Transverse colon (tissue), 3 donors: ENCODE data around the gene NHS.

Source experiments
- CTCF ChIP-seq, 5 experiments: fragments of 200-600 bp in 3 of 5; fragments of 450-650 bp in 2 of 5; sonication (generic) in 3 of 5; IDR thresholded peaks; 1 replicate in 2 of 5; 2 replicates in 3 of 5; pipeline ENCODE4 v1.5.1; 2016 to 2017; ENCODE audit warnings: antibody characterized with exemption in 5 of 5, inconsistent platforms in 3 of 5, mild to moderate bottlenecking in 2 of 5, moderate library complexity in 1 of 5
- POLR2A ChIP-seq: fragments of 450-650 bp; IDR thresholded peaks from one replicate; pipeline ENCODE4 v1.6.1; 2016; ENCODE audit warnings: antibody characterized with exemption, mild to moderate bottlenecking, moderate library complexity

DNA sequence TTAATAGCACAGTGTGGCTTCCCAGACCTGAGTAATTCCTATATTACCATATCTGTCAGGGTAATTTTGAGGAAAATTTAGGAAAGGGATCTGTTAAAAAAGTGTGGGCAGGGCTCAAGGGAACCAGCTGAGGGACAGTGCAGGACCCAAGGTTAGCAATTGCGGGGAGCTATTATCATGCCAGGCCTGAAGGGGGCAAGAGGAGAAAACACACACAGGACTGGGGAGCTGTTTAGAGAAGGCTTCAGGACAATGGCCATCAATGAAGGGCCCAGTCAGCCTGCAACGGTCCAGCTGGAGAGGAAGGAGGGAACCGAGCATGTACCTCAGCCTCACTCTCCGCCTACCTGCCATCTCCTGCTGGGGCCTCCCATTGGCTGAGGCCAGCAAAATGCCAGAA is 19.0 kb upstream of the NHS start:
- TF ChIP-seq CTCF (IDR thresholded peaks at IDR 0.05), result no peak
- no peak for TF ChIP-seq POLR2A
